Stimulated activated CD8-positive, alpha-beta memory T cell treated with anti-CD3 and anti-CD28 coated beads, Interleukin-12 subunit alpha, Interleukin-12 subunit beta, amount 100 ng/mL, for 4 hours (primary cell): ENCODE results near the gene CTSW.
A peak's percentile ranks its signal among the peaks of the same experiment; 100 is the strongest.

Source experiments
- DNase-seq: peaks from one replicate; pipeline ENCODE4 v3.0.0-alpha.2; 2020; ENCODE audit warnings: low read depth

CTSW gene

GRCh38 chr11:65855927-65856363, 23.7 kb upstream of the CTSW start:
- DNase-seq: no peak

DNA sequence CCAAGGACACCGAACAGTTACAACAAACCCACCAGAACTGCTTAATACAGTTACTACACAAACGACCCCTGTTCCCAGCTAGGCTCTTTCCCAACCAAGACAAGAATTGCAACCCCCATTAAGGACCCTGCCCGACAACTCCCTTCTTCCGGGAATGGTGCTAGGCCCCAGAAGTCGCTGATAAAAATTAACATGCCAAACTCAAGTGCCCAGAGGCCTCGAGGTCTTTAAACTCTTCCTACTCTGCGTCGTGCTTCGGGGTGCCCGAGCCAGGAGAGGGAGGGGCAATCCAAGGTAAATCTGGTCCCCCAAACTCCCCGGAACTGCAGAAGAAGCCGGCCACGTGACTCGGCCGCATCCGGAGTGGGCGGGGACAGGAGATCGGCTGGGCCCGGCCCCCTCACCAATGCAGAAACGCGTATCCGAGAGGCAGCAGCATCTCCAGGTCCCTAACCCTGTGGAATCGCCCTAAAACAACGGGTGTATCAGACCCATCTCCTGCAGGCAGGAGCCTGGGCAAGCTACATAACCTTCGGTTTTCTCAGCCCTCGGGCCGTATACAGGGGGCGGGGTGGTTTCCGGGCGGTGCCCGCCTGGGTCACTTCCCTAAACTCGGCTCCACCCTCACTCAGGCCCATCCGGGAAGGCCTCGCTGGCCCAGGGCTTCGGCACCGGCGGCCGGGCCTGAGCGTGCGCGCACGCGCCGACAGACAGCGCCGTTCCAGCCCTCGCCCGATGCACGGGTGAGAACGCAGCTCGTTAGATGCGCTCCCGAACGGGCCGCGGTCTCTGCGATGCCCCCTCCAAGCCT, 22.7 kb upstream of the CTSW start:
- peak; percentile 71 for DNase-seq

DNA sequence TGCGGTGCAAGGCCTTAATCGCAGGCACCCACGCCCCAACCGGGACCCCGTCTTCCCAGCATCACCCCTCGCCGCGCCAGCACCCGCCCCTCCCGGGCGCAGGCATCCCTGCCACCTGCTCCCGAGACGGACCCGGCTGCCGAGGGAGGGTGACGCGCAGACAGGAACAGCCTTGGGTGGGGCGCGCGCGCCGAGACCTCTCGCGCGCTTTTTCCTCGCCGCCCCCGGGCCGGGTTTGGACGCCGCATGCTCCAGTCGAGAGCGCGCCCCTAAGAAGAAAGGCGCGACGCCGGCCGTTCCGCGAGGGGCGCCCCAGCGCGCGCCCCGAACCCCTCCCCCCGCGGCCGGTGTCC, 22.2 kb upstream of the CTSW start:
- DNase-seq: peak; percentile 50

DNA sequence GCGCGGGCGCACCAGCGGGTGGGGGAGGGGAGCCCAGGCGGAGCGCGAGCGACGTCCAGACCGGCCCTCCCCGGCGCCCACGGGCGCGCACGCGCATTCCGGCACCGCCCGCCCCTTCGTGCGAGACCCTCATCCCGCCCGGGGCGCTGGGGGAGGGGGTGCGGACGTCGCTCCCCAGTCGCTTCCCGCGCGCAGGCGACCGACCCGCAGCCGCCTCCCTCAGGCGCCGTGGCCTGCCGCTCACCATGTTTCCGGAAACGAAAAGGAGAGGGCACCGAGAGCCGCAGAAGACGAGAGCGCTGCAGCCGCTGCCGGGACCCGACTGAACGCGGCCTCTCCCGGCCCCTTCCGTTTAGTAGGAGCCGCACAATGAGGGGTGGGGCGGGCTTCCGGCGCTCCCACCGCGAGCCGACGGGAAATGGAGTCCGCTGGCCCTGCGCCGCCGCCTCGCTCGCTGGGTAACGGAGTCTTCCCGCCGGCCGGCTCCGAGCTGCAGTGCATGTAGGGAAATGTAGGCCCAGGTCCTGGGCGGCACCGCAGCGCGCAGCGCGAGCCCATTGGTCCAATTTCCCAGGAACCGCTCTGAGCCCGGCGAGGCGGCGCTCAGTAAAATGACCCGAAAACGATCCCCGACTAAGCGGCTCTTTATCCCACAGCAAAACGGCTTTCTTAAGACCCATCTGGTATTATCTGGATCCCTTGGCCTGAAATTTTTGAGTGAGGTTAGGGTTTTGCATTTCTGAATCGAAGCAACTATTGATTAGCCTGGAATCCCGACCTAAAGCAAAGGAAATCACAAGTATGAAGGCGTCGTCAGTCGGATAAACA, 21.6 kb upstream of the CTSW start, which contains the start of gene CFL1:
Gene CFL1 (minus strand): TSS at position 328 of the 828 bp plus-strand sequence. CDS start 81 bp downstream, at position 247.
- peak; percentile 94 for DNase-seq

- no peak for DNase-seq
Measured at GRCh38 chr11:65858681-65859087, 21.0 kb upstream of the CTSW start.

GRCh38 chr11:65859095-65859811, 20.4 kb upstream of the CTSW start:
- DNase-seq: peak; percentile 96

DNA sequence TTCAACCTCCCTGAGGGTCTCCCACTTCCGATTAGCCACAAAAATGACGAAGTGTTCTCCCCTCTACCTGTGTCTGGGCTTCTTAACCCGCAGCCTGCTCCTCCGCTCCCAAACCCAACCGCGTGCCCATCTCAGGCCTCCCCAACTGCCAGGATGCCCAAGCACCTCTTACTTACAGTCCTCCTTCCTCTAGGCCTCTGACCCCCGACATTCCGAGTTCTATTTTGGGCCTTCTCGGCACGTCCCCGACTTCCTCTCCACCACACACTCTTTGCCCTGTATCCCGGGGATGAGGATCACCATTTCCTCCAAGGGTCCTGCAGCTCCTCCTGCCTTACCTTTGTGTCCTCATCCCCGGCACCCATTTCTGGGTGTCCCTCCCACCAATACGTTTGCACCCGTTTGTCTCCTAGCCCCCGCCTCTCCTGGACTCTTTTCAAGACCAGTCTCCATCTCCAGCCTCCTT, 19.8 kb upstream of the CTSW start:
- DNase-seq: no peak

DNA sequence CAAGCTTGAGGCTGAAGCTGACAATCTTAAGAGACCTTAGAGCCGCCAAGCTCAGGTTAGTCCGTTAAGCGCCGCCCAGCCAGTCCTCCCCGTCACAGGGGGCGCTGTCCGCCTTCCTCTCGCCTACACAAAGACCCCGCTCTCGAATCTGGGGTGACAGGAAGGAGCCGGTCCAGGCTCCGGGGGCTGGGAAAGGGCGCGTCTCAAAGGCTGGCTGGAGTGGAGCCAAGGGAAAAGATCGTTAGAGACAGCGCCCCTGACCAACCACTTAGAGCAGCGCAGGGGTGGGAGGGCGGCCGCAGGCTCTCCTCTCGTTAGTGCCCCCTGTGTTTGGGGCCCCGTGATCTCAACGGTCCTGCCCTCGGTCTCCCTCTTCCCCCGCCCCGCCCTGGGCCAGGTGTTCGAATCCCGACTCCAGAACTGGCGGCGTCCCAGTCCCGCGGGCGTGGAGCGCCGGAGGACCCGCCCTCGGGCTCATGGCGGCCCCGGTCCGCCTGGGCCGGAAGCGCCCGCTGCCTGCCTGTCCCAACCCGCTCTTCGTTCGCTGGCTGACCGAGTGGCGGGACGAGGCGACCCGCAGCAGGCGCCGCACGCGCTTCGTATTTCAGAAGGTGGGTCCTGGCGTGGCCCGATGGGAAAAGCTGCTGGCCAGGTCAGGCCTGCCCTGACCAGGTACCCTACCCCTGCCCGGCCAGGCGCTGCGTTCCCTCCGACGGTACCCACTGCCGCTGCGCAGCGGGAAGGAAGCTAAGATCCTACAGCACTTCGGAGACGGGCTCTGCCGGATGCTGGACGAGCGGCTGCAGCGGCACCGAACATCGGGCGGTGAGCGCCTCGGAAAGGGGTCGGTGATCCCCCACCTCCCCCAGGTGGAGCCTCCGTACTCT, 19.1 kb upstream of the CTSW start, which contains the start of gene MUS81:
Gene MUS81 (plus strand): TSS at position 156 of the 887 bp plus-strand sequence. CDS start 321 bp downstream, at position 477.
- peak; percentile 91 for DNase-seq

GRCh38 chr11:65861165-65861505, 18.5 kb upstream of the CTSW start:
- no peak for DNase-seq

DNA sequence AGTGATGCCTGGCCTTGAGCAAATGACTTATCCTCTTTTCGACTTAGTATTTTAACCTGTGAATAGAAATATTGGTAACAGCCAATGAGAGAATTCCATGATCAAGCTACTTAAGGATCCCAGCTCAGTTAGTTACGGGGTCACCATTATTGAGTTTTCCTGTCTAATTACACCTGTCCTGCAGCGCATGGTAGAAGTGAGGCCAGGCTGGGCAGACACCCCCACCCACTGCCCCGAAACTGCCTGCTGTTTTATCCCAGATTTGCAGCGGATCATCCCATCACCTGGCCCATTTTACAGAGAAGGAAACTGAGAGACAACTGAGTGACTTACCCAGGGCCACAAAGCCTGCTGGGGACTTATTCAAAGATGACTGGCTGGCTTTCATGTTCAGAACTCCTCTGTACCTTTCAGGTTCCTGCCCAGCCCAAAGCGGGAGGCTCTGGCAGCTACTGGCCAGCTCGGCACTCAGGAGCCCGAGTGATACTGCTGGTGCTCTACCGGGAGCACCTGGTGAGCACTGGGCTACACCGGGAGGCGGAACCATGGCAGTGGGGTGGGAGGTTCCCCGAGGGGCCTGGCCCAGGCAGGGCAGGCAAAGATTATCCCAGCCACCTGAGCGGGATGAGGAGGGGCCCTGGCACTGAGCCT, 18.0 kb upstream of the CTSW start:
- DNase-seq: no peak

GRCh38 chr11:65862191-65862735, 17.4 kb upstream of the CTSW start:
- DNase-seq: no peak

DNA sequence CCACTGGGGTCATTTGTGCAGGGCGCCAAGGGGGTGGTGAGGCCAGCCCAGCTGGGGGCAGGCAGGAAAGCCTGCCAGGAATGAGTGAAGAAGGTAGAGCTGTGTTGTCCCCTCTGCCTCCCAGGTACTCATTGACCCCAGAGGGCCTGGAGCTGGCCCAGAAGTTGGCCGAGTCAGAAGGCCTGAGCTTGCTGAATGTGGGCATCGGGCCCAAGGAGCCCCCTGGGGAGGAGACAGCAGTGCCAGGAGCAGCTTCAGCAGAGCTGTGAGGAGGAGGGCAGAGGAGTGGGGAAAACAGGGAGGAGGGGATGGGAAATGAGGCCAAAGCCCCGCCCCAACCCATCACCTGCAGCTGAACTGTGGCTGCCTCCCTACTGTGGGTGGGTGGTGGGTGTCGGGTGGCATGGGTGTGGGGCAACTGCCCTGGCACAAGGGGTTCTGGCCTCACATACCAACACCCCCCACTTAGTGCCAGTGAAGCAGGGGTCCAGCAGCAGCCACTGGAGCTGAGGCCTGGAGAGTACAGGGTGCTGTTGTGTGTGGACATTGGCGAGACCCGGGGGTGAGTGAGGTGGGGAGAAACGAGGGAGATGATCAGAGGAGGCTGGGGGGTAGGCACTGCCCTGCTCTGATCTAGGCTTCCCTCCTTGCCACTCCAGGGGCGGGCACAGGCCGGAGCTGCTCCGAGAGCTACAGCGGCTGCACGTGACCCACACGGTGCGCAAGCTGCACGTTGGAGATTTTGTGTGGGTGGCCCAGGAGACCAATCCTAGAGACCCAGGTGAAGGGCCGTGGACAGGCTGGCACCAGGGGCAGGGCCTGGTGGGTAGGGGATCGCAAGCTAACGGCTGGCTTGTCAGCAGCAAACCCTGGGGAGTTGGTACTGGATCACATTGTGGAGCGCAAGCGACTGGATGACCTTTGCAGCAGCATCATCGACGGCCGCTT, 16.4 kb upstream of the CTSW start:
- no peak for DNase-seq

- no peak for DNase-seq
Measured at GRCh38 chr11:65863889-65864705, 15.5 kb upstream of the CTSW start.

DNA sequence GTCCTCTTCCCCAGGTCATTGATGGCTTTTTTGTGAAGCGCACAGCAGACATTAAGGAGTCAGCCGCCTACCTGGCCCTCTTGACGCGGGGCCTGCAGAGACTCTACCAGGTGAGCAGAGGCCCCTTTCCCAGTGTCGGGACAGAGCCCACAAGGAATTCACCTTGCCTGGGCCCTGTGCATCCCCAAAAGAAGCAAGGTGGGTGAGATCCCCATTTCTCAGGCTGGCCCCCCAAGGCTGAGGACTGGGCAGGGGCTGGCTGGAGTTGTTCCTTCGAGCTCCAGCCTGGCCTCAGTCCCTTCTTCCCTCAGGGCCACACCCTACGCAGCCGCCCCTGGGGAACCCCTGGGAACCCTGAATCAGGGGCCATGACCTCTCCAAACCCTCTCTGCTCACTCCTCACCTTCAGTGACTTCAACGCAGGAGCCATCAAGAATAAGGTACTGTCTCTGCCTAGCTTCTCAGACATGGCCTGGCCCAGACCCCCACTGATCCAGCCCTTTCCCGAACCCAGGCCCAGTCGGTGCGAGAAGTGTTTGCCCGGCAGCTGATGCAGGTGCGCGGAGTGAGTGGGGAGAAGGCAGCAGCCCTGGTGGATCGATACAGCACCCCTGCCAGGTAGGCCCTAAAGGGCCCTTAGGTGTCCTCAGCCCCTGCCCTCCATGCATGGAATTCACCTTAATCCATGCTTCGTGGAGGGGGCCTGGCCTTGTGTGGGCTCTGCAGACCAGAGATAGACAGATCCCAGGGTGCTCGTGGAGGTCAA, 14.7 kb upstream of the CTSW start:
- DNase-seq: no peak

DNA sequence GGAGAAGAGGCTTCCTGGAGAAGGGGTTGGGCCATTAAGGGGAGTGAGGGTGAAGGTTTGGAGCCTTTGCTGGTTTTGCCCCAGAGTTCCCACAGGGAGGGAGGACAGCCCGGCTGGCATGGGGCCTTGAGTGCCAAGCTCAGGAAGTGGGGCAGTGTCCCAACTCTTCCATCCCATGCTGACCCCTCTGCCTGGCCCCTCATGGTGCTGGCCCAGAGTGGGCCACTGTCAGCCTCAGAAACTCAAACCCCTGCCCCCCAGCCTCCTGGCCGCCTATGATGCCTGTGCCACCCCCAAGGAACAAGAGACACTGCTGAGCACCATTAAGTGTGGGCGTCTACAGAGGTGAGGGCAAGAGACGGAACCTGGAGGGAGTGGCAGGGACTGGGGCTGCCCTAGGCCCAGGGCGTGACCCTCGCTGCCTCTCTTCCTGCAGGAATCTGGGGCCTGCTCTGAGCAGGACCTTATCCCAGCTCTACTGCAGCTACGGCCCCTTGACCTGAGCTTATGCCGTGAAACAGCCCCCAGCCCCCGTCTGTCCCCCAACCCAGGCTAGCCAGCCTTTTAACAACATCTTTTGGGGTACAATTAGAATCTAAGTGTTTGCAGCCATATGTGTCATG, 14.0 kb upstream of the CTSW start:
- DNase-seq: no peak

- DNase-seq: no peak
Measured at GRCh38 chr11:65866509-65867283, 12.9 kb upstream of the CTSW start.
